ENCODE measurements around the gene CDK5. TPM values are rescaled to one million over a fixed set of nuclear protein-coding genes. Genes with fewer than 3 reads are reported as not detected.

Gene CDK5
- total and polyA plus RNA-seq, 2 of the 13 experiments (the other 11 are each of a cell fraction or from before 2014, with no cell fraction given) = 16.4 to 21.3 TPM

DNA sequence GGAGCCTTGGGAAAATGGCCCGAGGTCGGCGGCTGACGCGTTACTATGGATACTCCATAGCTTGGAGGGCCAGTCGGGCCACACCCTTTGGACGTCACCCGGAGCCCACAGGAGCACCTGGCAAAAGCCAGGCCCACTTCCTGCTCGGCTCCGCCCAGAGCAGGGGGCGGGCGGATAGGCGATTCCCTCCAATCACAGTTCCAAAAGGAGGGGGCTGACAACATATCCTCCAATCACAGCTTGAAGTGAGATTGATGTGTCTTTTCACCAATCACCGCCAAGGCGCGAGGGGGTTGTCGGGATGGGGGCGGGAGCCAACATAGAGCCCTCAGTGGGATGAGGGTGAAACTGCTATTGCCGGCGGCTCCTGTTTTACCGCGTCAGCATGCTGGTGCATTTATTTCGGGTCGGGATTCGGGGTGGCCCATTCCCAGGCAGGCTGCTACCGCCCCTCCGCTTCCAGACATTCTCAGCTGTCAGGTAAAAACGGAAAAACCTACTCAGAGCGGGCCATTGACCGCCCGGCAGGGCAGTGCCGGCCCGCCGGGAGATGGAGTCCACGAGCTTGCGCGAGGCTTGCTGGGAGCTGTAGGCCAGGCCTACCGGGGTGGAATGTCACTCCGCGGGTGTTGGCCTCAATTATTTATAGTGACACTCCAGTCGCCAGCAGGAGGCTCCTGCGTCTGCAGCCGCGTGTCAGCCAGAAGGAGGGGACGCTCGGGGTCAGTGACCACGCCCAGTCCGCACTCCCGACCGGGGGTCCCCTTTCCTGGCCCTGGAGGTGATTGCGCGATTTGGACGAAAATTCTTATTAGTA is 29.4 kb downstream of the CDK5 start, which contains the start of gene ABCB8 (continued):
- TF ChIP-seq AKAP8 (CRISPR knock-in tag; IDR thresholded peaks at IDR 0.05) = peak; percentile 75; the same call in 1 of the 2 replicates
- no peak for TF ChIP-seq ZNF878 (CRISPR knock-in tag; IDR thresholded peaks at IDR 0.05)
- no peak for TF ChIP-seq TEAD2 (CRISPR knock-in tag; IDR thresholded peaks at IDR 0.05)
- TF ChIP-seq, protein P1, sequence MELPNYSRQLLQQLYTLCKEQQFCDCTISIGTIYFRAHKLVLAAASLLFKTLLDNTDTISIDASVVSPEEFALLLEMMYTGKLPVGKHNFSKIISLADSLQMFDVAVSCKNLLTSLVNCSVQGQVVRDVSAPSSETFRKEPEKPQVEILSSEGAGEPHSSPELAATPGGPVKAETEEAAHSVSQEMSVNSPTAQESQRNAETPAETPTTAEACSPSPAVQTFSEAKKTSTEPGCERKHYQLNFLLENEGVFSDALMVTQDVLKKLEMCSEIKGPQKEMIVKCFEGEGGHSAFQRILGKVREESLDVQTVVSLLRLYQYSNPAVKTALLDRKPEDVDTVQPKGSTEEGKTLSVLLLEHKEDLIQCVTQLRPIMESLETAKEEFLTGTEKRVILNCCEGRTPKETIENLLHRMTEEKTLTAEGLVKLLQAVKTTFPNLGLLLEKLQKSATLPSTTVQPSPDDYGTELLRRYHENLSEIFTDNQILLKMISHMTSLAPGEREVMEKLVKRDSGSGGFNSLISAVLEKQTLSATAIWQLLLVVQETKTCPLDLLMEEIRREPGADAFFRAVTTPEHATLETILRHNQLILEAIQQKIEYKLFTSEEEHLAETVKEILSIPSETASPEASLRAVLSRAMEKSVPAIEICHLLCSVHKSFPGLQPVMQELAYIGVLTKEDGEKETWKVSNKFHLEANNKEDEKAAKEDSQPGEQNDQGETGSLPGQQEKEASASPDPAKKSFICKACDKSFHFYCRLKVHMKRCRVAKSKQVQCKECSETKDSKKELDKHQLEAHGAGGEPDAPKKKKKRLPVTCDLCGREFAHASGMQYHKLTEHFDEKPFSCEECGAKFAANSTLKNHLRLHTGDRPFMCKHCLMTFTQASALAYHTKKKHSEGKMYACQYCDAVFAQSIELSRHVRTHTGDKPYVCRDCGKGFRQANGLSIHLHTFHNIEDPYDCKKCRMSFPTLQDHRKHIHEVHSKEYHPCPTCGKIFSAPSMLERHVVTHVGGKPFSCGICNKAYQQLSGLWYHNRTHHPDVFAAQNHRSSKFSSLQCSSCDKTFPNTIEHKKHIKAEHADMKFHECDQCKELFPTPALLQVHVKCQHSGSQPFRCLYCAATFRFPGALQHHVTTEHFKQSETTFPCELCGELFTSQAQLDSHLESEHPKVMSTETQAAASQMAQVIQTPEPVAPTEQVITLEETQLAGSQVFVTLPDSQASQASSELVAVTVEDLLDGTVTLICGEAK (IDR thresholded peaks at IDR 0.05) = no peak
- TF ChIP-seq, protein P1 (CRISPR knock-in tag; IDR thresholded peaks at IDR 0.05) = peak; percentile 39; the same call in 1 of the 2 replicates
- TF ChIP-seq MEIS1 (CRISPR knock-in tag; IDR thresholded peaks at IDR 0.05; ENCODE audit: borderline replicate concordance) = peak; percentile 92; the same call in 1 of the 2 replicates
- TF ChIP-seq TSC22D2 (CRISPR knock-in tag; IDR thresholded peaks at IDR 0.05; ENCODE audit: borderline replicate concordance) = no peak
- TF ChIP-seq RORA (CRISPR knock-in tag; IDR thresholded peaks at IDR 0.05) = no peak
- TF ChIP-seq MAZ (IDR thresholded peaks at IDR 0.05; ENCODE audit: borderline replicate concordance, low read depth, low read length) = peak; percentile 67; the same call in 1 of the 2 replicates
- TF ChIP-seq MAZ (CRISPR knock-in tag; IDR thresholded peaks at IDR 0.05; ENCODE audit: low read depth) = peak; percentile 45; the same call in 1 of the 2 replicates
- no peak for TF ChIP-seq ZNF207 (IDR thresholded peaks at IDR 0.05; ENCODE audit: borderline replicate concordance)
- no peak for TF ChIP-seq ZNF709 (CRISPR knock-in tag; IDR thresholded peaks at IDR 0.05)
- TF ChIP-seq SPEN (CRISPR knock-in tag; IDR thresholded peaks at IDR 0.05; ENCODE audit: low read depth) = peak; percentile 67
- no peak for TF ChIP-seq ZNF737 (CRISPR knock-in tag; IDR thresholded peaks at IDR 0.05; ENCODE audit: borderline replicate concordance)
- TF ChIP-seq HDAC6 (IDR thresholded peaks at IDR 0.05; ENCODE audit: low read depth, low read length) = no peak
- 0 out of 2 replicates have a peak, but pooled peaks have one; percentile 35 for TF ChIP-seq ZNF451 (CRISPR knock-in tag; IDR thresholded peaks at IDR 0.05)

Data from HepG2 (cell line).